GM12878 (cell line): ENCODE results near the gene HMCN2.

ENCODE experiments used
- CHD4 ChIP-seq: fragments of 200-600 bp; sonication (generic); IDR thresholded peaks from 2 replicates; pipeline ENCODE4 v1.6.1; 2016; ENCODE audit warnings: mild to moderate bottlenecking
- CREB1 ChIP-seq: IDR thresholded peaks from 2 replicates; pipeline ENCODE4 v1.6.1; 2012; ENCODE audit warnings: low read depth, mild to moderate bottlenecking, inconsistent platforms
- HDGF ChIP-seq: fragments of 450-650 bp; IDR thresholded peaks from 2 replicates; pipeline ENCODE4 v1.6.1; 2016; ENCODE audit warnings: antibody characterized with exemption
- KAT2A ChIP-seq: conservative IDR thresholded peaks from 2 replicates; pipeline ENCODE4 v1.6.1; 2011; ENCODE audit warnings: low read depth, low read length; ENCODE audit not compliant: control insufficient read depth
- MTA3 ChIP-seq: IDR thresholded peaks from 2 replicates; pipeline ENCODE4 v1.6.1; 2012; ENCODE audit warnings: low read length, inconsistent platforms, borderline replicate concordance
- MXI1 ChIP-seq: fragments of 150-350 bp; IDR thresholded peaks from 2 replicates; pipeline ENCODE4 v1.6.1; 2011; ENCODE audit warnings: low read depth, mild to moderate bottlenecking, inconsistent platforms, low read length, improper control_type of control experiment
- POLR2A ChIP-seq: IDR thresholded peaks from 2 replicates; pipeline ENCODE4 v1.6.1; 2011; ENCODE audit warnings: low read depth, mild to moderate bottlenecking, low read length
- RBBP5 ChIP-seq: fragments of 200-600 bp; sonication (generic); conservative IDR thresholded peaks from 2 replicates; pipeline ENCODE4 v1.6.1; 2016
- SREBF1 ChIP-seq: IDR thresholded peaks from 2 replicates; pipeline ENCODE4 v1.6.1; 2012; ENCODE audit warnings: mild to moderate bottlenecking, low read length
- ZNF274 ChIP-seq: IDR thresholded peaks from one replicate; pipeline ENCODE4 v1.8.0; 2011; ENCODE audit not compliant: insufficient read length, insufficient read depth
- TF ChIP-seq, protein P1 (sequence below), 3 experiments: IDR thresholded peaks in 2 of 3; conservative IDR thresholded peaks in 1 of 3; 2 replicates each; pipeline ENCODE4 v1.5.1; 2011; ENCODE audit warnings: low read depth in 3 of 3, low read length in 3 of 3, mild to moderate bottlenecking in 3 of 3, control low read depth in 2 of 3, moderate library complexity in 2 of 3, inconsistent platforms in 1 of 3, mixed read lengths in 1 of 3; ENCODE audit not compliant: control insufficient read depth in 2 of 3, insufficient read depth in 1 of 3; ENCODE audit errors: extremely low read depth in 1 of 3
- TF ChIP-seq, protein P2 (sequence below): fragments of 450-650 bp; IDR thresholded peaks from 2 replicates; pipeline ENCODE4 v1.6.1; 2017; ENCODE audit warnings: mild to moderate bottlenecking
- TF ChIP-seq, protein P3 (sequence below): IDR thresholded peaks from 2 replicates; pipeline ENCODE4 v1.6.1; 2012; ENCODE audit warnings: improper control_type of control experiment, low read depth, low read length; ENCODE audit not compliant: insufficient replicate concordance

DNA sequence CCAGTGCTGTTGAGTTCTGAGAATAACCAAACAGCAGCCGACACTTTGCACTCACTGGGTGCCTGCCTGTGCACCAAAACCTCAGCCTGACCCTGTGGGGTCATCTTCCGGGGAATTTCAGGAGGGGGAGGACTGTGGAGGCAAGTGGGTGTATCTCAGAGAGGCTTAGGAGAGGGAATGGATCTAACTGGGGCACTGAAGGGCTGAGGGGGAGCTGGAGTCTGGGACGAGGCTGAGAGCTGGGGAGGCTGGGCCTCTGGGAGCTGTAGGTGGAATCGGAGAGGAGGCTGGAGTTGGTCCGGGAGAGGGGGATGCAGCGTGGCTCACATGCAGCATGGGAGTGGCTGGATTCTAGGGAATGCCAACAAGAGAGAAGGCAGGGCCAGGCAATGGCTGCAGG is 164.3 kb downstream of the HMCN2 start:
- TF ChIP-seq, protein P1, sequence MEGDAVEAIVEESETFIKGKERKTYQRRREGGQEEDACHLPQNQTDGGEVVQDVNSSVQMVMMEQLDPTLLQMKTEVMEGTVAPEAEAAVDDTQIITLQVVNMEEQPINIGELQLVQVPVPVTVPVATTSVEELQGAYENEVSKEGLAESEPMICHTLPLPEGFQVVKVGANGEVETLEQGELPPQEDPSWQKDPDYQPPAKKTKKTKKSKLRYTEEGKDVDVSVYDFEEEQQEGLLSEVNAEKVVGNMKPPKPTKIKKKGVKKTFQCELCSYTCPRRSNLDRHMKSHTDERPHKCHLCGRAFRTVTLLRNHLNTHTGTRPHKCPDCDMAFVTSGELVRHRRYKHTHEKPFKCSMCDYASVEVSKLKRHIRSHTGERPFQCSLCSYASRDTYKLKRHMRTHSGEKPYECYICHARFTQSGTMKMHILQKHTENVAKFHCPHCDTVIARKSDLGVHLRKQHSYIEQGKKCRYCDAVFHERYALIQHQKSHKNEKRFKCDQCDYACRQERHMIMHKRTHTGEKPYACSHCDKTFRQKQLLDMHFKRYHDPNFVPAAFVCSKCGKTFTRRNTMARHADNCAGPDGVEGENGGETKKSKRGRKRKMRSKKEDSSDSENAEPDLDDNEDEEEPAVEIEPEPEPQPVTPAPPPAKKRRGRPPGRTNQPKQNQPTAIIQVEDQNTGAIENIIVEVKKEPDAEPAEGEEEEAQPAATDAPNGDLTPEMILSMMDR (IDR thresholded peaks at IDR 0.05 in 2 of 3, conservative IDR thresholded peaks at IDR 0.05 in 1 of 3; ENCODE audit: control insufficient read depth in 2 of 3, extremely low read depth in 1 of 3, insufficient read depth in 1 of 3, low read depth in 3 of 3, low read length in 3 of 3) = no peak
- no peak for TF ChIP-seq CHD4
- no peak for TF ChIP-seq MXI1
- no peak for TF ChIP-seq MTA3
- TF ChIP-seq, protein P2, sequence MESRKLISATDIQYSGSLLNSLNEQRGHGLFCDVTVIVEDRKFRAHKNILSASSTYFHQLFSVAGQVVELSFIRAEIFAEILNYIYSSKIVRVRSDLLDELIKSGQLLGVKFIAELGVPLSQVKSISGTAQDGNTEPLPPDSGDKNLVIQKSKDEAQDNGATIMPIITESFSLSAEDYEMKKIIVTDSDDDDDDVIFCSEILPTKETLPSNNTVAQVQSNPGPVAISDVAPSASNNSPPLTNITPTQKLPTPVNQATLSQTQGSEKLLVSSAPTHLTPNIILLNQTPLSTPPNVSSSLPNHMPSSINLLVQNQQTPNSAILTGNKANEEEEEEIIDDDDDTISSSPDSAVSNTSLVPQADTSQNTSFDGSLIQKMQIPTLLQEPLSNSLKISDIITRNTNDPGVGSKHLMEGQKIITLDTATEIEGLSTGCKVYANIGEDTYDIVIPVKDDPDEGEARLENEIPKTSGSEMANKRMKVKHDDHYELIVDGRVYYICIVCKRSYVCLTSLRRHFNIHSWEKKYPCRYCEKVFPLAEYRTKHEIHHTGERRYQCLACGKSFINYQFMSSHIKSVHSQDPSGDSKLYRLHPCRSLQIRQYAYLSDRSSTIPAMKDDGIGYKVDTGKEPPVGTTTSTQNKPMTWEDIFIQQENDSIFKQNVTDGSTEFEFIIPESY = no peak
- TF ChIP-seq CREB1 = no peak
- TF ChIP-seq ZNF274 = no peak
- TF ChIP-seq RBBP5 = no peak
- TF ChIP-seq, protein P3, sequence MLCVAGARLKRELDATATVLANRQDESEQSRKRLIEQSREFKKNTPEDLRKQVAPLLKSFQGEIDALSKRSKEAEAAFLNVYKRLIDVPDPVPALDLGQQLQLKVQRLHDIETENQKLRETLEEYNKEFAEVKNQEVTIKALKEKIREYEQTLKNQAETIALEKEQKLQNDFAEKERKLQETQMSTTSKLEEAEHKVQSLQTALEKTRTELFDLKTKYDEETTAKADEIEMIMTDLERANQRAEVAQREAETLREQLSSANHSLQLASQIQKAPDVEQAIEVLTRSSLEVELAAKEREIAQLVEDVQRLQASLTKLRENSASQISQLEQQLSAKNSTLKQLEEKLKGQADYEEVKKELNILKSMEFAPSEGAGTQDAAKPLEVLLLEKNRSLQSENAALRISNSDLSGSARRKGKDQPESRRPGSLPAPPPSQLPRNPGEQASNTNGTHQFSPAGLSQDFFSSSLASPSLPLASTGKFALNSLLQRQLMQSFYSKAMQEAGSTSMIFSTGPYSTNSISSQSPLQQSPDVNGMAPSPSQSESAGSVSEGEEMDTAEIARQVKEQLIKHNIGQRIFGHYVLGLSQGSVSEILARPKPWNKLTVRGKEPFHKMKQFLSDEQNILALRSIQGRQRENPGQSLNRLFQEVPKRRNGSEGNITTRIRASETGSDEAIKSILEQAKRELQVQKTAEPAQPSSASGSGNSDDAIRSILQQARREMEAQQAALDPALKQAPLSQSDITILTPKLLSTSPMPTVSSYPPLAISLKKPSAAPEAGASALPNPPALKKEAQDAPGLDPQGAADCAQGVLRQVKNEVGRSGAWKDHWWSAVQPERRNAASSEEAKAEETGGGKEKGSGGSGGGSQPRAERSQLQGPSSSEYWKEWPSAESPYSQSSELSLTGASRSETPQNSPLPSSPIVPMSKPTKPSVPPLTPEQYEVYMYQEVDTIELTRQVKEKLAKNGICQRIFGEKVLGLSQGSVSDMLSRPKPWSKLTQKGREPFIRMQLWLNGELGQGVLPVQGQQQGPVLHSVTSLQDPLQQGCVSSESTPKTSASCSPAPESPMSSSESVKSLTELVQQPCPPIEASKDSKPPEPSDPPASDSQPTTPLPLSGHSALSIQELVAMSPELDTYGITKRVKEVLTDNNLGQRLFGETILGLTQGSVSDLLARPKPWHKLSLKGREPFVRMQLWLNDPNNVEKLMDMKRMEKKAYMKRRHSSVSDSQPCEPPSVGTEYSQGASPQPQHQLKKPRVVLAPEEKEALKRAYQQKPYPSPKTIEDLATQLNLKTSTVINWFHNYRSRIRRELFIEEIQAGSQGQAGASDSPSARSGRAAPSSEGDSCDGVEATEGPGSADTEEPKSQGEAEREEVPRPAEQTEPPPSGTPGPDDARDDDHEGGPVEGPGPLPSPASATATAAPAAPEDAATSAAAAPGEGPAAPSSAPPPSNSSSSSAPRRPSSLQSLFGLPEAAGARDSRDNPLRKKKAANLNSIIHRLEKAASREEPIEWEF = no peak
- no peak for TF ChIP-seq KAT2A
- TF ChIP-seq SREBF1 = no peak
- TF ChIP-seq POLR2A = no peak
- no peak for TF ChIP-seq HDGF
